DOHH2 (cell line): Measurements from ENCODE around the gene SIMC1.

ENCODE experiments used
- H3F3A ChIP-seq: fragments of 200-600 bp; sonication (generic), shearing (Covaris generic); 2 replicates; pipeline ENCODE4 v1.6.0; 2016; ENCODE audit warnings: antibody characterized with exemption, mild to moderate bottlenecking; ENCODE audit not compliant: control insufficient read depth, insufficient read depth
- H3K27ac ChIP-seq: fragments of 200-600 bp; sonication (generic); 2 replicates; pipeline ENCODE4 v1.5.1; 2014; ENCODE audit warnings: low read depth, mild to moderate bottlenecking, low read length, moderate library complexity
- H3K27me3 ChIP-seq: fragments of 200-600 bp; sonication (generic); 2 replicates; pipeline ENCODE4 v1.6.1; 2014; ENCODE audit warnings: mild to moderate bottlenecking, low read length, mixed read lengths; ENCODE audit not compliant: control insufficient read depth
- H3K36me3 ChIP-seq: fragments of 200-600 bp; sonication (generic); 2 replicates; pipeline ENCODE4 v1.6.1; 2014; ENCODE audit warnings: mild to moderate bottlenecking, low read length, moderate library complexity, mixed read lengths; ENCODE audit not compliant: control insufficient read depth
- H3K4me1 ChIP-seq: fragments of 200-600 bp; sonication (generic); 2 replicates; pipeline ENCODE4 v1.6.1; 2014; ENCODE audit warnings: mild to moderate bottlenecking, low read length, mixed read lengths; ENCODE audit not compliant: control insufficient read depth
- H3K4me2 ChIP-seq: fragments of 200-600 bp; sonication (generic); 2 replicates; pipeline ENCODE4 v1.6.0; 2014; ENCODE audit warnings: mild to moderate bottlenecking, low read length, moderate library complexity
- H3K4me3 ChIP-seq: fragments of 200-600 bp; sonication (generic); 2 replicates; pipeline ENCODE4 v1.5.1; 2014; ENCODE audit warnings: mild to moderate bottlenecking, low read length, mixed read lengths
- H3K79me2 ChIP-seq: fragments of 200-600 bp; sonication (generic); 2 replicates; pipeline ENCODE4 v1.6.1; 2014; ENCODE audit warnings: mild to moderate bottlenecking, low read length, mixed read lengths; ENCODE audit not compliant: control insufficient read depth
- H3K9me2 ChIP-seq: fragments of 200-600 bp; sonication (generic); replicated peaks from 2 replicates; pipeline ENCODE4 v1.6.1; 2014; ENCODE audit warnings: mild to moderate bottlenecking, low read length, mixed read lengths; ENCODE audit not compliant: control insufficient read depth
- H3K9me3 ChIP-seq: fragments of 200-600 bp; sonication (generic); 2 replicates; pipeline ENCODE4 v1.6.1; 2014; ENCODE audit warnings: antibody characterized with exemption, low read length, mixed read lengths; ENCODE audit not compliant: control insufficient read depth, insufficient read depth
- H4K20me1 ChIP-seq: fragments of 200-600 bp; sonication (generic); 2 replicates; pipeline ENCODE4 v1.6.0; 2014; ENCODE audit warnings: low read depth, mild to moderate bottlenecking, antibody characterized with exemption, low read length, moderate library complexity; ENCODE audit not compliant: control insufficient read depth, insufficient read depth
- CTCF ChIP-seq: fragments of 200-600 bp; sonication (generic); IDR thresholded peaks from one replicate; pipeline ENCODE4 v1.5.1; 2014; ENCODE audit warnings: antibody characterized with exemption, mild to moderate bottlenecking, low read depth, low read length; ENCODE audit not compliant: poor library complexity, severe bottlenecking
- EZH2phosphoT487 ChIP-seq: fragments of 200-600 bp; sonication (generic); IDR thresholded peaks from 2 replicates; pipeline ENCODE4 v1.6.1; 2017; ENCODE audit warnings: borderline replicate concordance, mild to moderate bottlenecking, antibody characterized with exemption, low read length, moderate library complexity, mixed read lengths

Gene SIMC1

DNA sequence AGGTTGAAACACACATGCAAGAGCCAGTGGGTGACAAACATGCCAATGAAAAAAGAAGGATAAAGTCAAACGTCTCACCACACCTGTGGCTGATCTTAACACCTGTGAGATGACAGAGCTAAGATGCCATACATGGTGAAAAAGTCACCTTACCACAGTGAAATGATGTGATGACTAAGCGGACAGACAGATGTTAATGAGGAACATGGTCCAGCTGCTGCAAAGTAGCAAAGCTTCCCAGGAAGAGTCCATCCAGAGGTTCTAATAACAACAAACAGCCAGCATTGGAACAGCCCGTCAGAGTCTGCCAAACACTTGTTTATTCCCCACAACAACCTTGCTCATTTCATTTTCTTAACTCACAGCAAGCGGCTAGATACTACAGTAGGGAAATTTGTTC is 121.4 kb downstream of the SIMC1 start:
- Histone ChIP-seq H3K4me1 (peaks cover 22% of the 10 kb centered on the region), H3K9me2 (no peaks in the 10 kb centered on the region), H4K20me1 (peaks cover 7% of the 10 kb centered on the region; the same call in 1 of the 2 replicates), H3K27ac (no peak overlapping the region), H3K36me3 (peaks cover 39% of the 10 kb centered on the region), H3F3A (peaks cover 9% of the 10 kb centered on the region), H3K27me3 (0 out of 2 replicates have a peak, but pooled peaks cover under 1% of the 10 kb centered on the region), H3K4me2 (peak overlapping the region; percentile 86), H3K79me2 (peaks cover 61% of the 10 kb centered on the region), H3K9me3 (no peaks in the 10 kb centered on the region), H3K4me3 (peak overlapping the region; percentile 11)
- TF ChIP-seq CTCF (no peak), EZH2phosphoT487 (no peak)

GRCh38 chr5:176360894-176361436 is 122.7 kb downstream of the SIMC1 start:
- Histone ChIP-seq H3F3A (peaks cover 9% of the 10 kb centered on the region), H3K4me1 (peaks cover 31% of the 10 kb centered on the region), H3K4me2 (peak overlapping the region; percentile 86), H3K4me3 (peak overlapping the region; percentile 93), H3K9me3 (no peaks in the 10 kb centered on the region), H3K27me3 (0 out of 2 replicates have a peak, but pooled peaks cover 3% of the 10 kb centered on the region), H4K20me1 (peaks cover 7% of the 10 kb centered on the region; the same call in 1 of the 2 replicates), H3K9me2 (no peaks in the 10 kb centered on the region), H3K36me3 (peaks cover 32% of the 10 kb centered on the region), H3K79me2 (peaks cover 49% of the 10 kb centered on the region), H3K27ac (peak overlapping the region; percentile 52)
- TF ChIP-seq EZH2phosphoT487 (no peak), CTCF (no peak)

DNA sequence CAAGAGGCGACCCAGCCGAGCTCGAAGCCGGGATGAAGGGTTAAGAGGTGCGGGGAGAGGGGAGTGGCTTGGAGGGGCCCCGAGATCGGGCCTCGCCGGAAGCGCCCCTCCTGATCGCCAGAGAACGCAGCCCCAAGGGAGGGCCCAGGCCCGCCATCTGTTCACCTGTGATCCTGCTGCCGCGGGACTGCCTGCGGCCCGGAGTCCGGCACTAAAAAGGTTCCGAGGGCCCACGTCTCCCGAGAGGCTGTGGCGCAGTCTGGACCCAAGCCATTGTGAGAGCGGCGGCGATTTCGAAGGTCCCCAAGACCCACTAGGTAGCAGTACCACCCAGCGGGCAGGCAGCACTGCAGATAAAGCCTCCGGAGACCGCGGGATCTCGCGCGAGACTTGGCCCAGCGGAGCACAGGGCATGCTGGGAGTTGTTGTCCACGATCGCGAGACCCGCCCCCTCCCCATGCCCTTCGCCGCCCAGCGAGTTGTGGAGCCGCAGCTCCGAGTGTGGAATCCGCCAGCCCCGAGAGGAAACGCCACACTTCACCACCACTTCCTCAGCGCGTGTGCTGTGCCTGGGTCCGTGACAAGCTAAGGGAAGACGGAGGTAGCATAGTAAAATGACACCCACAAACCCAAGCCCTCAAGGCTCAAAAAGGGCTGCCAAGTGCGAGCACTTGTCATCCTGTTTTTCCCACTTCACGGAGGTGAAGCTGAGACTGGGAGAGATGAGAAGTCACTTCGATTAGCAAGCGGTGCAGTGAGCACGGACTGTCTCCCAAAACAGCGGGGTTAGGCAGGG is 123.4 kb downstream of the SIMC1 start, which contains the start of gene KIAA1191:
TSS of gene KIAA1191 (minus strand) at position 328 of the 796 bp plus-strand sequence. CDS start 2,256 bp downstream, outside the sequence.
- 0 out of 2 replicates have a peak, but pooled peaks cover 3% of the 10 kb centered on the region for H3K27me3 ChIP-seq
- H3K4me1 ChIP-seq: peaks cover 35% of the 10 kb centered on the region

More for the DNA sequence above, 123.4 kb downstream of the SIMC1 start, which contains the start of gene KIAA1191:
- Histone ChIP-seq H3K9me2 (no peaks in the 10 kb centered on the region), H3K27ac (peak within 1 kb of the TSS; percentile 52), H3K4me2 (peak within 1 kb of the TSS; percentile 86), H4K20me1 (peaks cover 7% of the 10 kb centered on the region; the same call in 1 of the 2 replicates), H3K4me3 (peak within 1 kb of the TSS; percentile 93), H3F3A (peaks cover 9% of the 10 kb centered on the region), H3K36me3 (peaks cover 25% of the 10 kb centered on the region), H3K9me3 (no peaks in the 10 kb centered on the region), H3K79me2 (peaks cover 42% of the 10 kb centered on the region)
- TF ChIP-seq EZH2phosphoT487 (no peak), CTCF (peak; percentile 32)
